Suprapubic skin (tissue), 4 donors: Measurements from ENCODE around the gene TBX19. TPM values are rescaled to one million over a fixed set of nuclear protein-coding genes. Genes with fewer than 3 reads are reported as not detected.

Experiments
- DNase-seq, 2 donors: peaks; one replicate each; pipeline ENCODE4 v3.0.0-alpha.2; 2019; ENCODE audit warnings: low spot score in 2 of 2
- H3K27ac ChIP-seq: fragments of 200-600 bp; sonication (generic); one replicate; pipeline ENCODE4 v1.5.1; 2019
- H3K27me3 ChIP-seq: fragments of 200-600 bp; sonication (generic); one replicate; pipeline ENCODE4 v1.5.1; 2019
- H3K36me3 ChIP-seq: fragments of 200-600 bp; sonication (generic); one replicate; pipeline ENCODE4 v1.5.1; 2019
- H3K4me1 ChIP-seq: fragments of 200-600 bp; sonication (generic); one replicate; pipeline ENCODE4 v1.5.1; 2019
- H3K4me3 ChIP-seq: fragments of 200-600 bp; sonication (generic); one replicate; pipeline ENCODE4 v1.5.1; 2019; ENCODE audit warnings: mild to moderate bottlenecking
- H3K9me3 ChIP-seq: fragments of 200-600 bp; sonication (generic); one replicate; pipeline ENCODE4 v1.5.1; 2019
- CTCF ChIP-seq, 2 donors: fragments of 200-600 bp in 1 of 2; fragments of 450-650 bp in 1 of 2; sonication (generic) in 1 of 2; IDR thresholded peaks; one replicate each; pipeline ENCODE4 v1.5.1; 2016 to 2019; ENCODE audit warnings: antibody characterized with exemption in 2 of 2, mild to moderate bottlenecking in 1 of 2, moderate library complexity in 1 of 2
- EP300 ChIP-seq: sonication (generic); formaldehyde crosslinking; IDR thresholded peaks from one replicate; pipeline ENCODE4 v1.6.1; 2017; ENCODE audit warnings: antibody characterized with exemption
- POLR2A ChIP-seq, 2 donors: fragments of 450-650 bp; IDR thresholded peaks; one replicate each; pipeline ENCODE4 v1.6.1; 2017; ENCODE audit warnings: antibody characterized with exemption in 2 of 2, mild to moderate bottlenecking in 2 of 2, moderate library complexity in 2 of 2
- POLR2AphosphoS5 ChIP-seq, 3 donors: sonication (generic); formaldehyde crosslinking; IDR thresholded peaks; one replicate each; pipeline ENCODE4 v1.6.1; 2017; ENCODE audit warnings: antibody characterized with exemption in 3 of 3
- WGBS: methylation state at CpG from one replicate; pipeline ENCODE4 v1.1.5; 2018; 5-methylcytosine and 5-hydroxymethylcytosine counted together
- total RNA-seq, 4 donors: library from RNA; depleted of rRNA; stranded (reverse); fragments of >200 nt; gene quantifications; one replicate each; pipeline ENCODE4 v1.1.0, GENCODE V29; 2016

Gene TBX19
- total RNA-seq, 4 donors from 2014 or later, result 1.8 to 6.7 (median 2.8) TPM

DNA sequence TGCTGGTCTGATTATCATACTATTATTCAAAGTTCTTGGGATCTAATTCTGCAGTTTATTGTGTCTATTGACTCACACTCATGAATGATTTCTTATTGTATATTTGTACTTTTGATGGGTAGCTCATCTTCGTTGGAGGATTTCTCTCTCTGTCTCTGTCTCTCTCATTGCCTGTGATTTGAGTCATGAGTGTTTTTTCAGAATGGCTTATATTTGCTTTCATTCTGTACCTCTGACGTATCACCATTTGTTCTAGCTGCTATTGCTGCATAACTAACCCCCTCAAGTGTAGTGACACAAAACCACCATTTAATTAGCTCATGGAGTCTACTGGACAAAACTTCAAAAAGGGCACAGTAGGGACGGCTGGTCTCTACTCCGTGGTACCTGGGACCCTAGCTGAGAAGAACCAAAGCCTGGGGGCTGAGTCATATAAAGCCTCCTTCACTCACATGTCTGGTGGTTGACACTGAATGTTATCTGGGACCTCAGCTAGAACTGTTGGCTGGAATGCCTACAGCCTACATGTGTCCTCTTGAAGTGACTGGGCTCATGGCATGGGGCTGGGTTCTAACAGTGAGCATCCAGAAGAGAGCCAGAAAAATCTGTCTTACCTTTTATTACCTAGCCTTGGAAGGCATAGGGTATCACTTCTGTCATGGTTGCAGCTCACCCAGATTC lies 44.2 kb downstream of the TBX19 start:
- Histone ChIP-seq H3K27ac (no peak overlapping the region), H3K27me3 (no peaks in the 10 kb centered on the region), H3K36me3 (no peaks in the 10 kb centered on the region), H3K9me3 (no peaks in the 10 kb centered on the region), H3K4me1 (peaks cover 6% of the 10 kb centered on the region), H3K4me3 (no peak overlapping the region)
- no peak for DNase-seq
- WGBS, result 89% methylated on average over 4 of the region's 4 CpGs
- TF ChIP-seq POLR2AphosphoS5 (IDR thresholded peaks at IDR 0.05) (no peak), EP300 (no peak), POLR2A (IDR thresholded peaks at IDR 0.05) (no peak), CTCF (IDR thresholded peaks at IDR 0.05) (no peak)

DNA sequence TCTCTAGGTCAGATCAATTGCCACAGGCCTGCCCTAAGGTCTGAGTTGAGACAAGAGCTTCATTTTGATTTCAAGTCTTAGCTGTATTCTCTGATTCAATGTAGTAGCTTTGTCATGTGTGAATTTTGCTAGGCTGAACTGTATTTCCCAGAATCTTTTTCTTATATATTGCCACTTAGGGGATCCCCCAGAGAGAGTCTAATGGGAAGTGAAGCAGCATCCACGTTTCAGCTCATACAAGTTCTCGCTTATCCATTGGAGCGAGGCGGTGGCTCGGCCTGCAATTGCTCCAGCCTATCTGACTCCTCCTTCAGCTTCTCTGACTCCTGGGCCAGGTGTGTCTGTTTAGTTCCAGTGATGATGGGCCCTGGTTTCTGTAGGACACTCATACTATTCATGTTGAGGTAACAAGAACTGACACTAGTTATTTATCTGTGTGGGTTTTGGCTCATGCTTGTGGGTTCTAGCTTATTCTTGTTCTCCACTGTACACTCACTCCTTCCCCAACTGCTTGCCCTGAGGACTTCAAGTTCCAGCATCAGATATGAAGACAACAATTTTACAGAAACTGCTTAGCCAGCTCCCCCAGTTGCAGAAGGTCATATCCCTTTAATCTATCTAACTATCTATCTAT lies 48.2 kb downstream of the TBX19 start:
- Histone ChIP-seq H3K36me3 (no peaks in the 10 kb centered on the region), H3K27ac (no peak overlapping the region), H3K4me1 (no peaks in the 10 kb centered on the region), H3K27me3 (no peaks in the 10 kb centered on the region), H3K4me3 (no peak overlapping the region), H3K9me3 (no peaks in the 10 kb centered on the region)
- no peak for DNase-seq
- TF ChIP-seq POLR2A (IDR thresholded peaks at IDR 0.05) (no peak), CTCF (IDR thresholded peaks at IDR 0.05) (no peak), POLR2AphosphoS5 (IDR thresholded peaks at IDR 0.05) (no peak), EP300 (no peak)
- 78% methylated on average over 5 of the region's 5 CpGs for WGBS

DNA sequence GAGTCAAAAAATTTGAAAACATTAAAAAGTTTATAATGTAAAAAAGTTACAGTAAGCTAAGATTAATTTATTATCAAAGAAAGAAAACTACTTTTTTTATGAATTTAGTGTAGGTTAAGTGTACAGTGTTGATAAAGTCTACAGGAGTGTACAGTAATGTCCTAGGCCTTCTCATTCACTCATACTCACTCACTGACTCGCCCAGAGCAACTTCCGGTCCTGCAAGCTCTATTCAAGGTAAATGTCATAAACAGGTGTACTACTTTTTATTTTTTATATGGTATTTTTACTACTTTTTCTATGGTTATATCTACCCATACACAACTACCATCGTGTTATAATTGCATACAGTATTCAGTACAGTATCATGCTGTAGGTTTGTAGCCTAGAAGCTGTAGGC lies 49.6 kb downstream of the TBX19 start:
- H3K4me3 ChIP-seq, result no peak overlapping the region
- no peaks in the 10 kb centered on the region for H3K36me3 ChIP-seq
- 95% methylated on average over 3 of the region's 3 CpGs for WGBS
- DNase-seq, result no peak
- no peak overlapping the region for H3K27ac ChIP-seq
- H3K27me3 ChIP-seq, result no peaks in the 10 kb centered on the region
- H3K9me3 ChIP-seq, result no peaks in the 10 kb centered on the region
- TF ChIP-seq POLR2AphosphoS5 (IDR thresholded peaks at IDR 0.05) (no peak), EP300 (no peak), POLR2A (IDR thresholded peaks at IDR 0.05) (no peak), CTCF (IDR thresholded peaks at IDR 0.05) (no peak)
- H3K4me1 ChIP-seq, result no peaks in the 10 kb centered on the region

DNA sequence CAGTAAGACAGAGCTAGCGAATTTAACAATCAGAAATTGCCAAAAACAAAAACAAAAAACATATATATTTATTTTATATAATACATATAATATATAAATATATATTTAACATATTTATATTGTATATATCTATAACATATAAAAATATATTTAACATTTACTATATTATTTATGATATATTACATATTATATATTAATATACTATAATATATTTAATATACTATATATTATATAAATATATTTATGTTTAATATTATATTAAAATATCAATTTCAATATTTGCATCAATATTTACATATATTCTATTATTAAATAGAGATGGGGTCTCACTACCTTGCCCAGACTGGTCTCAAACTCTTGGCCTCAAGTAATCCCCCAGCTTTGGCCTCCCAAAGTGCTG lies 50.9 kb downstream of the TBX19 start:
- Histone ChIP-seq H3K9me3 (no peaks in the 10 kb centered on the region), H3K27ac (no peak overlapping the region), H3K36me3 (no peaks in the 10 kb centered on the region), H3K4me3 (no peak overlapping the region), H3K4me1 (no peaks in the 10 kb centered on the region), H3K27me3 (no peaks in the 10 kb centered on the region)
- TF ChIP-seq POLR2A (IDR thresholded peaks at IDR 0.05) (no peak), CTCF (IDR thresholded peaks at IDR 0.05) (no peak), POLR2AphosphoS5 (IDR thresholded peaks at IDR 0.05) (no peak), EP300 (no peak)
- DNase-seq, result no peak
- WGBS, result 100% methylated on average over 1 of the region's 1 CpG

- WGBS, result 46% methylated on average over 6 of the region's 6 CpGs
- Histone ChIP-seq H3K4me1 (no peaks in the 10 kb centered on the region), H3K36me3 (no peaks in the 10 kb centered on the region), H3K27ac (no peak overlapping the region), H3K27me3 (no peaks in the 10 kb centered on the region), H3K9me3 (no peaks in the 10 kb centered on the region), H3K4me3 (no peak overlapping the region)
- TF ChIP-seq POLR2AphosphoS5 (IDR thresholded peaks at IDR 0.05) (no peak), EP300 (no peak), POLR2A (IDR thresholded peaks at IDR 0.05) (no peak), CTCF (IDR thresholded peaks at IDR 0.05) (no peak)
- no peak for DNase-seq
Observed at GRCh38 chr1:168333562-168334276, 53.0 kb downstream of the TBX19 start.
